Measurements from ENCODE around the gene DMBX1.

The DMBX1 gene

GRCh38 chr1:46479744-46480350 lies 9.8 kb upstream of the DMBX1 start:
- Histone ChIP-seq H3K27ac (no peak overlapping the region), H3K4me3 (no peak overlapping the region)

GRCh38 chr1:46480959-46481646 lies 8.5 kb upstream of the DMBX1 start:
- H3K4me3 ChIP-seq = no peak overlapping the region
- H3K27ac ChIP-seq = no peak overlapping the region

- no peak overlapping the region for H3K27ac ChIP-seq
Measured at GRCh38 chr1:46481961-46482360, 7.7 kb upstream of the DMBX1 start.

GRCh38 chr1:46483589-46483988 lies 6.0 kb upstream of the DMBX1 start:
- no peak overlapping the region for H3K27ac ChIP-seq
- no peak overlapping the region for H3K4me3 ChIP-seq

More at GRCh38 chr1:46481961-46482360, 7.7 kb upstream of the DMBX1 start:
- no peak overlapping the region for H3K4me3 ChIP-seq

GRCh38 chr1:46484783-46485490 lies 4.7 kb upstream of the DMBX1 start:
- no peak overlapping the region for H3K27ac ChIP-seq
- no peak overlapping the region for H3K4me3 ChIP-seq

- no peak overlapping the region for H3K27ac ChIP-seq
- H3K4me3 ChIP-seq = no peak overlapping the region
Measured at GRCh38 chr1:46485564-46486431, 3.8 kb upstream of the DMBX1 start.

GRCh38 chr1:46486432-46487015 lies 3.1 kb upstream of the DMBX1 start:
- H3K27ac ChIP-seq = no peak overlapping the region
- no peak overlapping the region for H3K4me3 ChIP-seq

- Histone ChIP-seq H3K4me3 (no peak overlapping the region), H3K27ac (no peak overlapping the region)
Measured at GRCh38 chr1:46487818-46488218, 1.8 kb upstream of the DMBX1 start.

GRCh38 chr1:46488343-46489168 lies 1.1 kb upstream of the DMBX1 start:
- Histone ChIP-seq H3K27ac (no peak overlapping the region), H3K4me3 (no peak overlapping the region)

GRCh38 chr1:46489169-46489637 lies 433 bp upstream of the DMBX1 start:
- peak overlapping the region in 6 of 7 experiments; percentile 5 to 37 (median 22) for H3K4me3 ChIP-seq

GRCh38 chr1:46490406-46490655 lies 695 bp downstream of the DMBX1 start:
- Histone ChIP-seq H3K4me3 (peak overlapping the region in 4 of 7 experiments; percentile 5 to 37 (median 14)), H3K27ac (no peak overlapping the region)

More at GRCh38 chr1:46489169-46489637, 433 bp upstream of the DMBX1 start:
- no peak overlapping the region for H3K27ac ChIP-seq

- Histone ChIP-seq H3K27ac (no peak overlapping the region), H3K4me3 (peak overlapping the region in 2 of 7 experiments; percentile 19 to 37)
Measured at GRCh38 chr1:46490656-46491442, 1.2 kb downstream of the DMBX1 start.

- Histone ChIP-seq H3K27ac (no peak overlapping the region), H3K4me3 (no peak overlapping the region)
Measured at GRCh38 chr1:46491443-46492268, 2.0 kb downstream of the DMBX1 start.

GRCh38 chr1:46492269-46492853 lies 2.7 kb downstream of the DMBX1 start:
- H3K4me3 ChIP-seq = no peak overlapping the region
- no peak overlapping the region for H3K27ac ChIP-seq

- no peak overlapping the region for H3K4me3 ChIP-seq
- H3K27ac ChIP-seq = no peak overlapping the region
Measured at GRCh38 chr1:46492871-46493270, 3.2 kb downstream of the DMBX1 start.

GRCh38 chr1:46493316-46494032 lies 3.8 kb downstream of the DMBX1 start:
- no peak overlapping the region for H3K27ac ChIP-seq
- no peak overlapping the region for H3K4me3 ChIP-seq
